ENCODE data around the gene RIIAD1. TPM values are rescaled to one million over a fixed set of nuclear protein-coding genes. Genes with fewer than 3 reads are reported as not detected.

The RIIAD1 gene
- total and polyA plus RNA-seq, 8 donors = 0.56 to 7.5 (median 0.68) TPM; not detected in 2

GRCh38 chr1:151704246-151704645, 17.1 kb upstream of the RIIAD1 start:
- Histone ChIP-seq H3K27ac (no peak overlapping the region), H3K4me1 (no peaks in the 10 kb centered on the region), H3K36me3 (peaks cover 0 to 10% (median 0%) of the 10 kb centered on the region in 3 donors), H3K9me3 (no peaks in the 10 kb centered on the region), H3K4me3 (no peak overlapping the region), H3K27me3 (no peaks in the 10 kb centered on the region)
- 78 to 88% methylated on average over 4 of the region's 4 CpGs for WGBS, 2 donors
- FAIRE-seq (no peak), ATAC-seq (no peak), DNase-seq (no peak)
- intact Hi-C loops (cut with DNase I) = no loop called here
- no peak for TF ChIP-seq CTCF (IDR thresholded peaks at IDR 0.05)

- ATAC-seq = no peak
- Histone ChIP-seq H3K4me1 (no peaks in the 10 kb centered on the region), H3K36me3 (peaks cover 0 to under 1% (median 0%) of the 10 kb centered on the region in 3 donors), H3K9me3 (no peaks in the 10 kb centered on the region), H3K4me3 (no peak overlapping the region), H3K27me3 (no peaks in the 10 kb centered on the region), H3K27ac (no peak overlapping the region)
- intact Hi-C loops (cut with DNase I) = no loop called here
- no peak for FAIRE-seq
- 91 to 92% methylated on average over 7 of the region's 7 CpGs for WGBS, 2 donors
- TF ChIP-seq CTCF (IDR thresholded peaks at IDR 0.05) = no peak
- DNase-seq = no peak
Measured at GRCh38 chr1:151705146-151705545, 16.2 kb upstream of the RIIAD1 start.

- ATAC-seq = no peak
- WGBS, 2 donors = 56 to 62% methylated on average over 10 to 11 of the region's 11 CpGs
- Histone ChIP-seq H3K36me3 (no peaks in the 10 kb centered on the region), H3K4me3 (no peak overlapping the region), H3K4me1 (no peaks in the 10 kb centered on the region), H3K27ac (no peak overlapping the region), H3K27me3 (no peaks in the 10 kb centered on the region), H3K9me3 (no peaks in the 10 kb centered on the region)
- no peak for DNase-seq
- TF ChIP-seq CTCF (IDR thresholded peaks at IDR 0.05) = no peak
- intact Hi-C loops (cut with DNase I) = no loop called here
- FAIRE-seq = no peak
Measured at GRCh38 chr1:151705753-151706463, 15.4 kb upstream of the RIIAD1 start.

GRCh38 chr1:151706464-151707415, 14.6 kb upstream of the RIIAD1 start:
- intact Hi-C loops (cut with DNase I) = no loop called here
- DNase-seq = peak in 1 of 6 donors; percentile 53
- WGBS, 2 donors = 73 to 78% methylated on average over 21 of the region's 21 CpGs

More at GRCh38 chr1:151706464-151707415, 14.6 kb upstream of the RIIAD1 start:
- TF ChIP-seq CTCF (IDR thresholded peaks at IDR 0.05) = no peak
- ATAC-seq (no peak), FAIRE-seq (no peak)
- H3K9me3 ChIP-seq = no peaks in the 10 kb centered on the region
- no peak overlapping the region for H3K4me3 ChIP-seq
- no peaks in the 10 kb centered on the region for H3K4me1 ChIP-seq
- H3K36me3 ChIP-seq = no peaks in the 10 kb centered on the region
- H3K27me3 ChIP-seq = no peaks in the 10 kb centered on the region
- H3K27ac ChIP-seq = no peak overlapping the region
